ENCODE results near the gene AFF3. TPM values are rescaled to one million over a fixed set of nuclear protein-coding genes. Genes with fewer than 3 reads are reported as not detected.

AFF3 gene
- total and polyA plus RNA-seq, 2 of the 8 experiments (the other 6 are each of a cell fraction or from before 2014, with no cell fraction given) = 0.27 to 3.0 TPM

- TF ChIP-seq CHD7 (IDR thresholded peaks at IDR 0.05; ENCODE audit: insufficient replicate concordance, low read length) (no peak), HDAC6 (IDR thresholded peaks at IDR 0.05; ENCODE audit: low read depth, low read length) (no peak), NANOG (IDR thresholded peaks at IDR 0.05; ENCODE audit: insufficient read depth, low read depth, low read length, poor library complexity, severe bottlenecking) (no peak), E2F6 (IDR thresholded peaks at IDR 0.05) (no peak), CTCF (IDR thresholded peaks at IDR 0.05; ENCODE audit: control extremely low read depth in 1 of 3, insufficient read depth in 1 of 3, low read depth in 1 of 3, low read length in 3 of 3) (no peak), POLR2AphosphoS5 (IDR thresholded peaks at IDR 0.05; ENCODE audit: low read depth, low read length) (no peak)
These were observed 99.1 kb downstream of the AFF3 start (continued) for GRCh38 chr2:100043081-100043890.
